ENCODE data around the gene MAN1A1. TPM values are rescaled to one million over a fixed set of nuclear protein-coding genes. Genes with fewer than 3 reads are reported as not detected.

Gene MAN1A1
- total RNA-seq, 1 experiment from 2014 or later: 6.8 TPM

GRCh38 chr6:119184008-119184648 is 165.4 kb downstream of the MAN1A1 start (continued):
- no peak for TF ChIP-seq E2F1 (CRISPR knock-in tag; IDR thresholded peaks at IDR 0.05)
- no peak for TF ChIP-seq PRDM15 (CRISPR knock-in tag; IDR thresholded peaks at IDR 0.05)
- no peak for TF ChIP-seq AR (CRISPR knock-in tag; IDR thresholded peaks at IDR 0.05)
- no peak for TF ChIP-seq FOXK1 (CRISPR knock-in tag; IDR thresholded peaks at IDR 0.05)
- TF ChIP-seq PRRX2 (CRISPR knock-in tag; IDR thresholded peaks at IDR 0.05): no peak
- no peak for TF ChIP-seq SP1 (CRISPR knock-in tag; conservative IDR thresholded peaks at IDR 0.05)

GRCh38 chr6:119183457-119183856 is 166.1 kb downstream of the MAN1A1 start:
- Mint-ChIP-seq H3K4me3 (no peak overlapping the region), H3K9me3 (peaks cover 8% of the 10 kb centered on the region; the same call in 1 of the 2 replicates), H3K27ac (no peak overlapping the region), H3K36me3 (peaks cover 5% of the 10 kb centered on the region; the same call in 1 of the 2 replicates), H3K27me3 (ENCODE audit: low read depth) (no peaks in the 10 kb centered on the region), H3K4me1 (peaks cover 27% of the 10 kb centered on the region)
- ATAC-seq: no peak
- no peak for DNase-seq (ENCODE audit: low spot score)
- CTCF ChIA-PET: no interaction called here
- POLR2A ChIA-PET: no interaction called here
- TF ChIP-seq ZNF671 (CRISPR knock-in tag; IDR thresholded peaks at IDR 0.05) (no peak), E2F4 (CRISPR knock-in tag; IDR thresholded peaks at IDR 0.05; ENCODE audit: borderline replicate concordance, low read depth) (no peak), NR1H2 (CRISPR knock-in tag; IDR thresholded peaks at IDR 0.05) (no peak), ZNF396 (CRISPR knock-in tag; IDR thresholded peaks at IDR 0.05; ENCODE audit: borderline replicate concordance) (no peak), NFATC4 (CRISPR knock-in tag; IDR thresholded peaks at IDR 0.05) (no peak), ZNF263 (CRISPR knock-in tag; IDR thresholded peaks at IDR 0.05; ENCODE audit: low read depth) (no peak), JUN (CRISPR knock-in tag; IDR thresholded peaks at IDR 0.05) (no peak), USF2 (CRISPR knock-in tag; IDR thresholded peaks at IDR 0.05) (no peak)

GRCh38 chr6:119182875-119183274 is 166.7 kb downstream of the MAN1A1 start:
- no peak for DNase-seq (ENCODE audit: low spot score)
- peaks cover 22% of the 10 kb centered on the region for H3K4me1 Mint-ChIP-seq
- H3K36me3 Mint-ChIP-seq: peaks cover 5% of the 10 kb centered on the region; the same call in 1 of the 2 replicates
- no peak overlapping the region for H3K27ac Mint-ChIP-seq
- H3K9me3 Mint-ChIP-seq: peaks cover 8% of the 10 kb centered on the region; the same call in 1 of the 2 replicates
- POLR2A ChIA-PET: no interaction called here
- CTCF ChIA-PET: no interaction called here
- no peak overlapping the region for H3K4me3 Mint-ChIP-seq
- ATAC-seq: no peak
- no peaks in the 10 kb centered on the region for H3K27me3 Mint-ChIP-seq (ENCODE audit: low read depth)
- no peak for TF ChIP-seq MAX (CRISPR knock-in tag; IDR thresholded peaks at IDR 0.05)
- TF ChIP-seq ESRRA (CRISPR knock-in tag; IDR thresholded peaks at IDR 0.05; ENCODE audit: borderline replicate concordance): no peak
- TF ChIP-seq SMAD3 (CRISPR knock-in tag; IDR thresholded peaks at IDR 0.05; ENCODE audit: borderline replicate concordance): no peak
- TF ChIP-seq ELF4 (CRISPR knock-in tag; IDR thresholded peaks at IDR 0.05; ENCODE audit: low read depth): no peak
- no peak for TF ChIP-seq E2F4 (CRISPR knock-in tag; IDR thresholded peaks at IDR 0.05; ENCODE audit: borderline replicate concordance, low read depth)
- TF ChIP-seq ATF6 (CRISPR knock-in tag; IDR thresholded peaks at IDR 0.05): no peak
- no peak for TF ChIP-seq CBFB (CRISPR knock-in tag; IDR thresholded peaks at IDR 0.05; ENCODE audit: low read depth)
